Activated T-cell treated with anti-CD3 and anti-CD28 coated beads for 48 hours (primary cell): ENCODE results near the gene LCE1F.

Experiments
- DNase-seq: peaks from one replicate; pipeline ENCODE4 v3.0.0-alpha.2; 2020; ENCODE audit warnings: low read depth

The LCE1F gene

DNA sequence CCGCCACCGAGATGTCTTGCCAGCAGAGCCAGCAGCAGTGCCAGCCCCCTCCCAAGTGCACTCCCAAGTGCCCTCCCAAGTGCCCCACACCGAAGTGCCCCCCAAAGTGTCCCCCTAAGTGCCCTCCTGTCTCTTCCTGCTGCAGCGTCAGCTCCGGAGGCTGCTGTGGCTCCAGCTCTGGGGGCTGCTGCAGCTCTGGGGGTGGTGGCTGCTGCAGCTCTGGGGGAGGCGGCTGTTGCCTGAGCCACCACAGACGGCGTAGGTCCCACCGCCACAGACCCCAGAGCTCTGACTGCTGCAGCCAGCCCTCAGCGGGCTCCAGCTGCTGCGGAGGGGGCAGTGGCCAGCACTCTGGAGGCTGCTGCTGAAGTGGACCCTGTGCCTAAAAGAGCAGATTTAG, 1.4 kb downstream of the LCE1F start:
- DNase-seq: no peak

DNA sequence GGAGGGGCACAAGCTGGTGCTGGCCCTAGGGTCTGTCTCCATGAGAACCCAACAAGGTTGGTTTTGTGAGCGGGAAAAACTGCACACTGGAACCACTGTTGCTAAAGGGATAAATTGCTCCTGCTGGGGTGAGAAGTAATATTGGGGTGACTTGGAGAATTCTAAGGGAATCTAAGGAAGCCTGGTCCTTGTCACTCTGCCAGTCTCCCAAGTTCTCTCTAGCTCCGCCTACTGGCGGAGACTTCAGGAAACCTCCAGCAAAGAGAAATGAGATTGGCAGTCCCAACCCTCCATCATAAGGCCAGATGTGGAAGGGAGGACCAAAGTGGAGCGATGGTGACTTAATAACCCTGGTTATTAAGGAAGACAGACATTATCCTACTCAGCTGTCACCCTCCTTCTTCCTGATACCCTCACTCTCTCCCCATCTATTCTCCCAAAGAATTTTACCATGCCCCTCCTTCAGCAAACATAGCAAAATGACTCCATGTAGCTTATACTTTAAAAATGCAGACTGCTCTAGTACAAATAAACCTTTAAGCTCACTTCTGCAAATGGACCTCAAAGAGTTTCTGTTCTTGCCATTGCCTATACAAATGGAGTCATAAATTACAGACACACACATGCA, 2.7 kb downstream of the LCE1F start:
- DNase-seq: peak; percentile 4

DNA sequence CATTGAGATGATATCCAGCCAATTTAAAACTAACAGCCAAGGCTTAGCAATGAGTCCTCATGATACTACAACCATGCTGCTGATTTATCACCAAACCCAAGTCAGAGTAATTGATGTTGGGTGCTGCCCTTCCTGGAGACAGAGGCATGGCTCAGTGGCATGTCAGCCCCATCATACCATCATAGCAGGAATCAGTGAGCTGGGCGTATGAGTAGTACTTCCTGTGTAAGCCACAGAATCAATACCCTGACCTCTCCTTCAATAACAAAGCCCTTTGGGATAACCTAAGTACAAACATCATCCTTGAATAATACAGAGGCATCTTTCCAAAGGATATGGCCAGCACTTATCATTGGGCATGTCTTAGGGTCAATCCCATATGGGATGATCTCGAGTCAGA, 8.2 kb downstream of the LCE1F start:
- DNase-seq: no peak

DNA sequence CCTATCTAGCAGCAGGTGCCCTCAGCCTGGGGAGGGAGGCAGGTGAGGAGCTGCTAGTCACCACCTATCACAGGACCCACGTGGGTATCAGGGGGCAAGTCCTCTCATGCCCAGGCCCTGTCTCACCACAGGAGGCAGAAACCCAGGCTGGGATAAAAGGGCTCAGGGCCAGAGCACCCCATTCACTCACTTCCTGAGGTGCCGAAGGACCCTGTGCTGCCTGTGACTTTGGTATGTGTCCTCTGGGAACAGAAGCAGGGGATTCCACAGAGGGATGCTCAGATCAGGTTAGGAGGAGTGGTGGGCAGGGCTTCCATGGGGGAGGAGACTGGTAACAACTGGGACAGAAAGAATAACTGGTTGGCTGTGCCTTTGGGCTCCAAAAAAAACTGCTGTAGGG, 11.1 kb downstream of the LCE1F start, which contains the start of gene LCE1E:
Gene LCE1E (plus strand): TSS at position 181 of the 400 bp plus-strand sequence. CDS start 1,043 bp downstream, outside the sequence.
- no peak for DNase-seq

DNA sequence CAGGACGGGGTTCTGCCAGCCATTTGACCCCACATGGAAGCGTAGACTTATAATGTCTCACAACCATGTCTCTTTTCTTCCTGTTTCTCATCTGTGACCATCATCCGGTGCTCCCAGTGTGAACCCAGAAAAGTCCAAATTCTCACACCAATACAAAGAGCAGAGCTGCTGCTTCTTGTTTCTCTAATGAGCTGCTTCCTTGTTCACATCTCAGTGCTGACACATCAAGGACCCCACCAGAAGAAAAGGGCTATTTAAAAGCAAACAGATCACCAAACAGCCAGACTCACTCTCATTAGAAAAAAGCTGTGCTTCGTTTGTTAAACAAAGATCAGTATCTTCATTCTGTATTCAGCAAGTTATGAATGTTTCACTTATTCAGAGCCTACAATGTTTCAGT, 20.7 kb downstream of the LCE1F start:
- DNase-seq: no peak

DNA sequence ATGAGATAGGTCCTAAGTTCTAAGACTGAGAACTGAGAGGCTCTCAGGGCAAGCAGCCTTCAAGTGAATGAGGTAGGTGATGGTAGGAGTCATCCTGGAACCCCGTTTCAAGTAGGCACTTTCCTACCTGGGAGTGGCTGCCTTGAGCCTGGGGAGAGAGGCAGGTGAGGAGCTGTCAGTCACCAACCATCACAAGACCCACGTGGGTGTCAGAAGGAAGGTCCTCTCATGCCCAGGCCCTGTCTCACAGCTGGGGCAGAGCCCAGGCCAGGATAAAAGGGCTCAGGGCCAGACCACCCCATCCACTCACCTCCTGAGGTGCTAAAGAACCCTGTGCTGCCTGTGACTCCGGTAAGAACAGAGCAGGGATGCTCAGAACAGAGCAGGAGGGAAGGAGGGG, 21.5 kb downstream of the LCE1F start, which contains the start of gene LCE1D:
Gene LCE1D (plus strand): TSS at position 301 of the 400 bp plus-strand sequence. CDS start 1,074 bp downstream, outside the sequence.
- DNase-seq: no peak

DNA sequence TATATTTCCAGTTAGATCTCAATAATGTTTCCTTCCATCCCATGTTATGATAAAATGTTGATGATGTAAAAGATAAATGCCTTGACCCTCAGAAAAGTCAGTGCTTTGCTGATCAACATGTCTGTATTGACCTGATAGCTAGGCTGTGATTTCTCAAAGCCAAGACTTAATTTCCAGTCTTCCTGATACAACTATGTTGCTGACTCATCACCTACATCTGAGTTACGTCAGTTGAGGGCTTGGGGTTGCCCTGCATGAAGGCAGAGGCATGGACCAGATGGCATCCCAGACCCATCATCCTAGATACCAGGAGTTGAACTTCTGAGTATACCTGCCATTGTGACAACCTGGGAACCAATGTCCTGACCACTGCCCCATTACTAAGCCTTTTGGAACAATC, 26.4 kb downstream of the LCE1F start:
- no peak for DNase-seq

DNA sequence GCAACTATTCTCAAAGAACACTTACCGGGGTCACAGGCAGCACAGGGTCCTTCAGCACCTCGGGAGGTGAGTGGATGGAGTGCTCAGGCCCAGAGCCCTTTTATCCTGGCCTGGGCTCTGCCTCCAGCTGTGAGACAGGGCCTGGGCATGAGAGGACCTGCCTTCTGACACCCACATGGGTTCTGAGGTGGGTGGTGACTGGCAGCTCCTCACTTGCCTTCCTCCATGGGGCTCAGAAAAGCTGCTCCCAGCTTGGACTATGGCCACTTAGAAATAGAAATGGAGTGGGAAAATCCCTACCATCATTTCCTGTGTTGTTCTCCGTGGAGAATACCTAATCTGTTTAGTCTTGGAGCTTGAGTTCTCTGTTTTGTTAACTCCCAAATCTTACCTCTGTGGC, 31.6 kb downstream of the LCE1F start, which contains the start of gene LCE1C:
Gene LCE1C (minus strand): TSS at position 76 of the 400 bp plus-strand sequence. CDS start 1,173 bp downstream, outside the sequence.
- DNase-seq: no peak

DNA sequence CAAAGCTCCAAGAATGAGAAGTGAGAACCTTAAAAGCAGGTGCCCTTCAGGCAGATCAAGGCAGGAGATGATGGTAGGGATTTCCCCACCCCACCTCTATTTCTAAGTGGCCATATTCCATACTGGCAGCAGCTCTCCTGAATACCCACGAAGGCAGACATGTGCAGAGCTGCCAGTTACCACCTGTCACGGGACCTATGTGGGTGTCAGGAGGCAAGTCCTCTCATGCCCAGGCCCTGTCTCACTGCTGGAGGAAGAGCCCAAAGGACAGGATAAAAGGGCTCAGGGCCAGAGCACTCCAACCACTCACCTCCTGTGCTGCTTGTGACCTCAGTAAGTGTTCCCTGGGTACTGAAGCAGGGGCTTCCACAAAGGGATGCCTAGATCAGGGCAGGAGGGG, 36.1 kb downstream of the LCE1F start:
- DNase-seq: no peak

DNA sequence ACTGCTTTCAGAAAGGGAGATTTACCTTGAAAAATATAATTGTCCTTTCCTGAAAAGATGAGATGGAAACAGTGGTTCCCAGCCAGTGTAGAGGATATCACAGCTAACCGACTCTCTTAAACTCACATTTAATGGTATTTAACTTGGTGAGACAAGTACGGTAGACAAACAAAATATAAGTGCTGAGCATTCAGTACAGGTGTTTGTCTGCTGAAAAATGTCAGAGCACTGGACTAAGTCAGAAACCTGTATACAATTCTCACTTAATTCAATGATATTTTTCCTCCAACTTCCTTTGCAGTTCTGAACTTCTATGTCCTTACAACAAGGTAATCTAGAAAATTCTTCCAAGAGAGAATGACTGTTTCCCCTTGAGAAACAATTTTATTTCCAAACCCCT, 36.7 kb downstream of the LCE1F start, which contains the start of gene LCE1B:
Gene LCE1B (plus strand): TSS at position 301 of the 400 bp plus-strand sequence. CDS start 476 bp downstream, outside the sequence.
- DNase-seq: no peak

DNA sequence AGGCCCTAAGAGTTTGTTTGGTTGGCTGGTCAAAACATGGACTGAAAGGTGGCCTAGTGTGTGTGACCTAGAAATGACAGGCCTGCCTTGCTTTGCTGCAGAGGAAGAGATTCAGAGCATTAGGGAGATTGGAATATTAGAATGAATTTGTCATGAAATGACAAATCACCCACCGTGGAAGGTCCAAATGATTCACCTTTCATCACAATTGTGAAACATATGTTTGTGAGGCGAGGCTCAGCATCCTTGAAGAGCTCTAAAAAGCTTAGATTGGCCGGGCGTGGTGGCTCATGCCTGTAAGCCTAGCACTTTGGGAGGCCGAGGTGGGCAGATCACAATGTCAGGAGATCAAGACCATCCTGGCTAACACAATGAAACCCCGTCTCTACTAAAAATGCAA, 42.4 kb downstream of the LCE1F start:
- no peak for DNase-seq

DNA sequence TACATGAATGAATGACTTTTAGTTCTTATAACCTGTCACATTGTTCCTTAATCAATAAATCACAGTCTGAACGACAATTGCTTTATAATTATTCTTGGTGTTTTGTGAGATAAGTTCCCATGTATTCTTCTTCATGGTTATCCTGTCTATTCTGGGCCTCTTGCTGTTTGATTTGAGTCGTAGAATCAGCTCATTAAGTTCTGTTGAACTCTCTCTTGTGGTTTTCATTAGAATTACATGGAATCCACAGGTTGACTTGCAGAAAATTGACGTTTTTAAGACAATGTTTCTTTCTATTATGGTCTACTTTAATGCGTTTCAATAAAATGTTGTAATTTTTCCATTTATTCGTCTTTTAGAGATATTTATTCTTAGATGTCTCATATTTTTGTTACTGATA, 48.4 kb downstream of the LCE1F start:
- DNase-seq: no peak

DNA sequence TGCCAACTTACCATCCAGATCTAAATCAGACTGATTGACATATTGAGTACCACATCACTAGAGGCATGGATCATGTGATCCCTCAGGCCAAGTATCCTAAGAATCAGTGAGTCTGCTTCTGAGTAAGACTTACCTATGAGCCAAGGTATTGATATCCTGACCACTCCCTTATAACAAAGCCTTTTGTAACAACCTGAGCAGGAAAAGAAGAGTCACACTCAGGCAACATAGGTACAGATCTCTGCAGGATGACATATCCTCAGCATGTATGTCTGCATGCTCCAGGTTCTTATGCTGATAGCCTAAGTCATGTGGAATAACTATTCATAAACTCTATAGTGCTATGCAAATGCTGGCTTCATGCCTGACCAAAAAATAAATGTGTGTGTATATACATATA, 50.0 kb downstream of the LCE1F start:
- no peak for DNase-seq
